Measurements from ENCODE around the gene CAPN3. TPM values are rescaled to one million over a fixed set of nuclear protein-coding genes. Genes with fewer than 3 reads are reported as not detected.
"Not testable (repeated sequence)": the region's sequence is repeated elsewhere in the genome, so short reads cannot be mapped to it uniquely, and the experiment has no call there.

CAPN3 gene
- 1.1 and 3.2 TPM in 2 replicates for total RNA-seq

- H3K36me3 ChIP-seq (ENCODE audit: insufficient read depth, low read length): peaks cover 6% of the 10 kb centered on the region
- H3K79me2 ChIP-seq (ENCODE audit: insufficient read depth, low read length): no peaks in the 10 kb centered on the region
- H3K4me1 ChIP-seq (ENCODE audit: insufficient read depth, low read length): no peaks in the 10 kb centered on the region
- DNase-seq (ENCODE audit: insufficient read length, low spot score, missing footprints): no peak
- no peak within 1 kb of the TSS for H3K4me2 ChIP-seq (ENCODE audit: insufficient read depth, low read length)
- H2AFZ ChIP-seq (ENCODE audit: low read length): no peak within 1 kb of the TSS
- no peak for TF ChIP-seq CTCF (IDR thresholded peaks at IDR 0.05; ENCODE audit: extremely low read depth, low read depth, low read length)
- no peak within 1 kb of the TSS for H3K4me3 ChIP-seq (ENCODE audit: insufficient read depth, low read length)
- H3K27me3 ChIP-seq (ENCODE audit: insufficient read depth, low read length): no peaks in the 10 kb centered on the region
- H3K9me3 ChIP-seq (ENCODE audit: low read depth, low read length): no peaks in the 10 kb centered on the region
- H4K20me1 ChIP-seq (ENCODE audit: insufficient read depth, low read length): no peaks in the 10 kb centered on the region
- H3K27ac ChIP-seq (ENCODE audit: low read depth, low read length): no peak within 1 kb of the TSS
These were observed at the start of gene CAPN3 for GRCh38 chr15:42359249-42359648. TSS of gene CAPN3 (plus strand) at chr15:42359501. CDS start at chr15:42359806, 305 bp downstream.

- Histone ChIP-seq H2AFZ (ENCODE audit: low read length) (no peak overlapping the region), H3K27ac (ENCODE audit: low read depth, low read length) (no peak overlapping the region), H3K36me3 (ENCODE audit: insufficient read depth, low read length) (no peaks in the 10 kb centered on the region), H3K9me3 (ENCODE audit: low read depth, low read length) (no peaks in the 10 kb centered on the region), H3K79me2 (ENCODE audit: insufficient read depth, low read length) (no peaks in the 10 kb centered on the region), H3K27me3 (ENCODE audit: insufficient read depth, low read length) (no peaks in the 10 kb centered on the region), H3K4me1 (ENCODE audit: insufficient read depth, low read length) (no peaks in the 10 kb centered on the region), H4K20me1 (ENCODE audit: insufficient read depth, low read length) (no peaks in the 10 kb centered on the region), H3K4me3 (ENCODE audit: insufficient read depth, low read length) (no peak overlapping the region), H3K4me2 (ENCODE audit: insufficient read depth, low read length) (no peak overlapping the region)
- TF ChIP-seq CTCF (IDR thresholded peaks at IDR 0.05; ENCODE audit: extremely low read depth, low read depth, low read length): no peak
- DNase-seq (ENCODE audit: insufficient read length, low spot score, missing footprints): no peak
These were observed 45.8 kb upstream of the CAPN3 start for GRCh38 chr15:42313463-42313862.

GRCh38 chr15:42314818-42315217 lies 44.5 kb upstream of the CAPN3 start:
- no peak overlapping the region for H3K4me3 ChIP-seq (ENCODE audit: insufficient read depth, low read length)
- no peaks in the 10 kb centered on the region for H3K9me3 ChIP-seq (ENCODE audit: low read depth, low read length)
- H3K4me2 ChIP-seq (ENCODE audit: insufficient read depth, low read length): no peak overlapping the region
- no peak for DNase-seq (ENCODE audit: insufficient read length, low spot score, missing footprints)
- H3K79me2 ChIP-seq (ENCODE audit: insufficient read depth, low read length): no peaks in the 10 kb centered on the region
- H3K27me3 ChIP-seq (ENCODE audit: insufficient read depth, low read length): no peaks in the 10 kb centered on the region
- no peaks in the 10 kb centered on the region for H3K4me1 ChIP-seq (ENCODE audit: insufficient read depth, low read length)
- TF ChIP-seq CTCF (IDR thresholded peaks at IDR 0.05; ENCODE audit: extremely low read depth, low read depth, low read length): no peak
- H3K27ac ChIP-seq (ENCODE audit: low read depth, low read length): no peak overlapping the region
- H2AFZ ChIP-seq (ENCODE audit: low read length): no peak overlapping the region
- H3K36me3 ChIP-seq (ENCODE audit: insufficient read depth, low read length): no peaks in the 10 kb centered on the region
- no peaks in the 10 kb centered on the region for H4K20me1 ChIP-seq (ENCODE audit: insufficient read depth, low read length)

- Histone ChIP-seq H3K27me3 (ENCODE audit: insufficient read depth, low read length) (no peaks in the 10 kb centered on the region), H3K4me2 (ENCODE audit: insufficient read depth, low read length) (no peak overlapping the region), H3K79me2 (ENCODE audit: insufficient read depth, low read length) (no peaks in the 10 kb centered on the region), H3K36me3 (ENCODE audit: insufficient read depth, low read length) (no peaks in the 10 kb centered on the region), H3K27ac (ENCODE audit: low read depth, low read length) (no peak overlapping the region), H3K9me3 (ENCODE audit: low read depth, low read length) (no peaks in the 10 kb centered on the region), H3K4me1 (ENCODE audit: insufficient read depth, low read length) (no peaks in the 10 kb centered on the region), H3K4me3 (ENCODE audit: insufficient read depth, low read length) (no peak overlapping the region), H2AFZ (ENCODE audit: low read length) (no peak overlapping the region), H4K20me1 (ENCODE audit: insufficient read depth, low read length) (no peaks in the 10 kb centered on the region)
- DNase-seq (ENCODE audit: insufficient read length, low spot score, missing footprints): no peak
- TF ChIP-seq CTCF (IDR thresholded peaks at IDR 0.05; ENCODE audit: extremely low read depth, low read depth, low read length): no peak
These were observed 43.8 kb upstream of the CAPN3 start for GRCh38 chr15:42315521-42315920.

- not testable (repeated sequence) for H3K27ac ChIP-seq (ENCODE audit: low read depth, low read length)
These were observed 43.0 kb upstream of the CAPN3 start for GRCh38 chr15:42316282-42316805.

More at GRCh38 chr15:42316282-42316805, 43.0 kb upstream of the CAPN3 start:
- not testable (repeated sequence) for H3K27me3 ChIP-seq (ENCODE audit: insufficient read depth, low read length); H2AFZ ChIP-seq (ENCODE audit: low read length); H4K20me1 ChIP-seq (ENCODE audit: insufficient read depth, low read length); H3K79me2 ChIP-seq (ENCODE audit: insufficient read depth, low read length); H3K9me3 ChIP-seq (ENCODE audit: low read depth, low read length); H3K4me1 ChIP-seq (ENCODE audit: insufficient read depth, low read length); H3K4me2 ChIP-seq (ENCODE audit: insufficient read depth, low read length); H3K36me3 ChIP-seq (ENCODE audit: insufficient read depth, low read length); H3K4me3 ChIP-seq (ENCODE audit: insufficient read depth, low read length); DNase-seq (ENCODE audit: insufficient read length, low spot score, missing footprints)
